Activated naive CD8-positive, alpha-beta T cell (primary cell): ENCODE results near the gene EMC8.
"Not testable (repeated sequence)": the region's sequence is repeated elsewhere in the genome, so short reads cannot be mapped to it uniquely, and the experiment has no call there.

Experiments used
- H3K27ac Mint-ChIP-seq: one replicate; pipeline ENCODE4 v1.8.0; 2021; ENCODE audit warnings: mixed read lengths
- H3K27me3 Mint-ChIP-seq: one replicate; pipeline ENCODE4 v1.8.0; 2021; ENCODE audit warnings: mixed read lengths
- H3K36me3 Mint-ChIP-seq: one replicate; pipeline ENCODE4 v1.8.0; 2021; ENCODE audit warnings: mixed read lengths
- H3K4me1 Mint-ChIP-seq: one replicate; pipeline ENCODE4 v1.8.0; 2021; ENCODE audit warnings: low read depth, mixed read lengths
- H3K4me3 Mint-ChIP-seq: one replicate; pipeline ENCODE4 v1.8.0; 2021; ENCODE audit warnings: mild to moderate bottlenecking, mixed read lengths
- H3K9me3 Mint-ChIP-seq: one replicate; pipeline ENCODE4 v1.8.0; 2021; ENCODE audit warnings: low read depth, mixed read lengths

The EMC8 gene

DNA sequence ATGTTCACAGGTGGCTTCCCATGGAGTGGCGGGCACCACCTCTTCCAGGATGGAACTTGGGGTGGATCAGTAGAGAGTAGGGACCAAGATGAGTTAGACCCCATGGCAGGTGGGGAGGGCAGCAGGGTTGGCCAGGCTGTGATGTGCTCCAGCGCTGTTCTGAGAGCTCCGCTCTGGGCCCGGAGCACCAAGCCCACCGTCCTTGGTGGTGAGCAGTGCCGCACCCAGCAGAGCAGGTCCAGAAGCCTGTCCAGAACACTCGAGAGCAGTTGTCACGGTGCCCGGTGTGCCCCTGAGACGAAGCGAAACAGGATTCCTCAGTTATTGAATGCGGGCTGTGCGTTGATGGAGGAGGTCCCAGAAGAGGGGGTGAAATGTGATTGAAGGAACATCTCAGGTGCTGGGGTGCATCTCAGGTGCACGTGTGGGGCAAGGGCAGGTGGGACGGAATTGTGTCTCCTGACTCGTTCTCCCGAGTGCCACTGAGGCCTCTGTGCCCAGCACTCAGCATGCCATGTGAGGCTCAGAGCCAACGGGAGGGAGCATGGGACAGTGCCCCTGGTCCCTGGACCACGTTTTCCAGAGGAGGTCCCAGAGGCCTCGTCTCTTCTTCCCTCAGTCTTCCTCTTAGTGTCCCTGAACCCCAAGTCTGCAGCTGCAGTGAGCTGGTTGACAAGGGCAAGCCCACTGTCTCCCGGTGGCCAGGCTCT, 39.7 kb upstream of the EMC8 start:
- H3K9me3 Mint-ChIP-seq = no peaks in the 10 kb centered on the region
- no peaks in the 10 kb centered on the region for H3K36me3 Mint-ChIP-seq
- no peak overlapping the region for H3K4me3 Mint-ChIP-seq
- H3K27me3 Mint-ChIP-seq = peaks cover 5% of the 10 kb centered on the region
- no peaks in the 10 kb centered on the region for H3K4me1 Mint-ChIP-seq
- no peak overlapping the region for H3K27ac Mint-ChIP-seq

GRCh38 chr16:85838381-85838780, 39.0 kb upstream of the EMC8 start:
- no peak overlapping the region for H3K27ac Mint-ChIP-seq
- H3K36me3 Mint-ChIP-seq = no peaks in the 10 kb centered on the region
- H3K4me1 Mint-ChIP-seq = no peaks in the 10 kb centered on the region
- H3K27me3 Mint-ChIP-seq = peaks cover 5% of the 10 kb centered on the region
- no peak overlapping the region for H3K4me3 Mint-ChIP-seq
- no peaks in the 10 kb centered on the region for H3K9me3 Mint-ChIP-seq

- not testable (repeated sequence) for H3K4me3 Mint-ChIP-seq, H3K27ac Mint-ChIP-seq, H3K4me1 Mint-ChIP-seq, H3K36me3 Mint-ChIP-seq, H3K9me3 Mint-ChIP-seq
- peaks cover 11% of the 10 kb centered on the region for H3K27me3 Mint-ChIP-seq
Measured at GRCh38 chr16:85837654-85838053, 38.3 kb upstream of the EMC8 start.

DNA sequence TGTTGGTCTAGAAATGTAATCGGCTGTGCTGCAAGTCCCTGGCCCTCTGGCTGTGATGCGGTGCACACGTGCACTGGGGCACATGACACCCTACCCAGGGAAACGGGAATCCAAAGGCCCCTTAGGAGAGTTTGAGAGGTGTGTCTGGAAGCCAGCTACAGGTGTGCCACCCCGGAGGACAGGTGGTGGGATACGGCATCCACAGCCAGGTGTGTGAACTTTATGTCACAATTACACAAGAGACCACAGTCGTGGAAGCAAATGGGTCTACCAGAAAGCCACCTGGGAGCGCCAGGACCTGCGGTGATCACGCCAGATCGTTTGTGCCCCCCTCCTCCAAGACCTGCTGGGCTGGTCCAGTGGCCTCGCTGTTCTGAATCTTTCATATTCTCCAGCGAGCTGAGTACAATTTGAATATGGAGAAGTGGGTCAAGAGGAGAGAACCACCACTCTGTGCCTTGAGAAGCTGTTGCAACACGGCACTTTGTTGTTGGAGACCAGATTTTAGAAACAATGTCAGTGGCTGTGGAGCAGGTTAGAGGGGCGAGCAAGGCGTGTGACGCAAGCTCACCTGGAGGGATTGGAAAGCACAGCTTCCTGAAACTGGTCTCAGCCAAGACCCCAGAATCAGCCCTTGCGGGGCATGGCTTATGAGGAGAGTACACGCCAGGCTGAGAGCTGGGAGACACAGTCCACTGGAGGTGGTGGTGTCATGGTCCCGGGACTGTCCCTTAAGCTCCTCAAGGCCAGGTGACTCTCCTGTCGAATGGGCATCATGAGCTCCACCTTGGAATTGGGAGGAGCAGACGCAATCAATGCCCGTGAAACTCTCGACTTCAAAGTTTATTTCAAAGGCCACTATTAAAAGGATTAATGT, 37.6 kb upstream of the EMC8 start:
- no peak overlapping the region for H3K27ac Mint-ChIP-seq
- no peak overlapping the region for H3K4me3 Mint-ChIP-seq
- H3K36me3 Mint-ChIP-seq = no peaks in the 10 kb centered on the region

DNA sequence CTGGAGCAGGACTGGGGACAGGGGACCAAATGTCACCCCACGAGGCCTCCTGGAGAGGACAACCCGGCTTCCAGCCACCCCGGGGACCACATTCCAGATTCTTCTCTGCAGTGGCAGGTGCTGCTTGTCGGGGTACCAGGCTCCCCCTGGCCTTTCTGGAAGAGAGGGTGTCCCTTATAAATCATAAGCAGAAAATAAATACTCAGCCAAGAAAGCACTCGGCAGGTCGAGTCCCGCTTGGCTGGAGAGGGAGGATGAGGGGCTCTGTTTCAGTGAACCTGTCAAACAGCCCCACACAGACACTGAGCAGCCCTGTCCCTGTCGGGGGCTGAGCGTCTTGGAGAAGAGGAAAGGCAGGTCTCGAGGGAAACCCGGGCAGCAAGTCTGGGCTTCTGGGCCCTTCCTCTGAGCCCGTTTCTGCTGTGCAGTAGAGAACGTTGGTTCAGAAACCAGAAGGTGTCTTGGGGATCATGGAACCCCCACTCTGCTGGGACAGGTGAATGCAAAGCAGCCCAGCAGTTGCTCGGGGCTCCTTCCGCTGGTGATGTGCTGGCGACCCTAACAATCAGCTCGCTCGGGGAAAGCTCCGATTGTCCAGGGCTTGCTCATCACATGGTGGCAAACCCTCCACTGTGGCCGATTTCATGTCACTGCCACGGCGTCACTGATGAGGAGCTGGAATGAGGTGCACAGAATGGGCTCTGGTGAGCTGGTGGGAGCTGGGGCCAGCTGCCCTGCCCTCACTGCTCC, 36.8 kb upstream of the EMC8 start:
- Mint-ChIP-seq H3K27ac (no peak overlapping the region), H3K36me3 (no peaks in the 10 kb centered on the region), H3K27me3 (peaks cover 19% of the 10 kb centered on the region), H3K4me3 (no peak overlapping the region), H3K9me3 (no peaks in the 10 kb centered on the region), H3K4me1 (no peaks in the 10 kb centered on the region)

More for the DNA sequence above, 37.6 kb upstream of the EMC8 start:
- H3K9me3 Mint-ChIP-seq = no peaks in the 10 kb centered on the region
- H3K27me3 Mint-ChIP-seq = peaks cover 14% of the 10 kb centered on the region
- H3K4me1 Mint-ChIP-seq = no peaks in the 10 kb centered on the region

DNA sequence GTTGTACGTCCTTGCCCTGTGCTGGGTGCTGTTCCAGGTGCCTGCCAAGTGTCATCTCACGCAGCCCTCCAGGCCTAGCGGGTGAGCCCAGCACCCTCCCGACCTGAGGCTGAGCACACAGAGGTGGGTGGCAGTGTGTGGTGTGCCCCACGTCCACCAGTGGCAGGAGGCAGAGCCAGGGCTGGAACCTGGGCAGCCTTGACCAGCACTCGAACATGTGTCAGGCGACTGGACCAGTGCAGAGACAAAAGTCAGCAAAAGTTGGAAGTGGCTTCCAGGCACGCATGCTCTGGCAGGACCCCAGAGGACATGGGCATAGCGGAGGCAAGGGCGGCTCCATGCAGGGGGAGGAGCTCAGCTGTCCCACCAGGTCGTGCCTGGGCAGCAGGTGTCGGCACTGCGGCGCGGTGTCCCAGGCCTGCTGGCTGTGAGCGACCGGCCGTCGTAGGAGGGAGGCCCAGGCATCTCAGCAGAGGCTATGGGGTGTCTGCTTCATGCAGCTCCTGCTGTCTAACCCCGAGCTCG, 35.9 kb upstream of the EMC8 start:
- Mint-ChIP-seq H3K4me1 (no peaks in the 10 kb centered on the region), H3K36me3 (no peaks in the 10 kb centered on the region), H3K27me3 (peaks cover 23% of the 10 kb centered on the region), H3K4me3 (no peak overlapping the region), H3K27ac (no peak overlapping the region), H3K9me3 (no peaks in the 10 kb centered on the region)

- Mint-ChIP-seq H3K4me1 (no peaks in the 10 kb centered on the region), H3K27me3 (peaks cover 23% of the 10 kb centered on the region), H3K36me3 (no peaks in the 10 kb centered on the region)
Measured at GRCh38 chr16:85834741-85835140, 35.4 kb upstream of the EMC8 start.

DNA sequence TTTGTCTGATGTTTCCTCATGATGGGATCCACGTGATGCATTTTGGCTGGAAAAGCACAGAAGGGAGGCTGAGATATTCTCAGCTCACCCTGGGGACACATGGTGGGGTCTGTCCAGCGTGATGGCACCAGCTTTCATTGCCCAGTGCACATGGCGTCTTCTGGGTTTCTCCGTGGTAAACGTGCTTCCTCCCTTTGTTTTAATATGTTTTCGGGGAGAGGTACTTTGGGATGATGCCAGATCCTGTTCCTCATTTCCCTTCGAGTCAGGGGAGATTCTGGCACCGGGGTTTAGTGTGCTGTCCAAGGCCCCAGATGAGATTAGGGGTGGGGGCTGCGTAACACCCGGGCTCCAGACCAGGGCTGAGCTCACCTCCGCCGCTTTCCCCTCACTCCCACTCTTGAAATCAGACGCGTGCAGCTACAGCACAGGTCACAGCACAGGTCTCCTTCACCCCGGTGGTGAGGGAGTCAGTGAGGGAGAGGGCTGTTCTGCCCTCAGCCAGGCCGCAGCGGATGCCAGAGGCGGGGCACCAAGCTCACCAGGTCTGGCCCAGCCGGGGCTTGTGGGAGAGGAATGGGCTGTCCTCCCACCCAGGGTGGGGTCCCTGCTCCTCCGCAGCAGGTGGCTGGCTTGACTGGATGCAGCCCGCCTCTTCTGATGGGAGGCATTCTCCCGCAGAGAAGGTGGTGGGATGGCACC, 34.0 kb upstream of the EMC8 start:
- Mint-ChIP-seq H3K27ac (no peak overlapping the region), H3K27me3 (peaks cover 23% of the 10 kb centered on the region), H3K4me3 (no peak overlapping the region), H3K4me1 (peaks cover 11% of the 10 kb centered on the region), H3K9me3 (no peaks in the 10 kb centered on the region), H3K36me3 (no peaks in the 10 kb centered on the region)

More at GRCh38 chr16:85834741-85835140, 35.4 kb upstream of the EMC8 start:
- H3K4me3 Mint-ChIP-seq = no peak overlapping the region
- H3K27ac Mint-ChIP-seq = no peak overlapping the region
- H3K9me3 Mint-ChIP-seq = no peaks in the 10 kb centered on the region

- Mint-ChIP-seq H3K36me3 (no peaks in the 10 kb centered on the region), H3K27ac (no peak overlapping the region), H3K27me3 (peaks cover 23% of the 10 kb centered on the region), H3K9me3 (no peaks in the 10 kb centered on the region), H3K4me1 (peaks cover 11% of the 10 kb centered on the region), H3K4me3 (no peak overlapping the region)
Measured at GRCh38 chr16:85832570-85833218, 33.4 kb upstream of the EMC8 start.

DNA sequence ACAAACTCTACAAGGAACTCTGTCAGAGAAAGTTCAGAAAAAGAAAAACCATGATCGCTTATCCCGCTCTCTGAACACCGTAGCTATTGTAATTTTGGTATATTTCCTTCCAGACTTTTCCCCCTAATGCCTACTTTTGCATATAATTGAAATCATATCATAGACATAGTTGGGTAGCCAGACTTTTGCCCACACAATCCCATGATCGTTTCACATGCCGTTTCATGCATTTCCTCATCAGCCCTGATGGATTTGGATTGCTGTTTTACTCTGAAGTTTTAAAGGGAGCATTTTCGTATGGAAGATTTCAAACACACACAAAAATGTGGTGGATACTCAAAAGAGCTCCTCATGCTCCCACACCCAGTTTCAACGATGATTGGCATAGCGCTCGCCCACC, 31.5 kb upstream of the EMC8 start:
- H3K4me3 Mint-ChIP-seq = no peak overlapping the region

GRCh38 chr16:85829751-85830445, 30.6 kb upstream of the EMC8 start:
- H3K4me1 Mint-ChIP-seq = peaks cover 11% of the 10 kb centered on the region
- H3K4me3 Mint-ChIP-seq = peak overlapping the region; percentile 13
- no peaks in the 10 kb centered on the region for H3K9me3 Mint-ChIP-seq
- no peak overlapping the region for H3K27ac Mint-ChIP-seq
- H3K36me3 Mint-ChIP-seq = no peaks in the 10 kb centered on the region
- peaks cover 18% of the 10 kb centered on the region for H3K27me3 Mint-ChIP-seq

More for the DNA sequence above, 31.5 kb upstream of the EMC8 start:
- H3K36me3 Mint-ChIP-seq = no peaks in the 10 kb centered on the region
- peaks cover 11% of the 10 kb centered on the region for H3K4me1 Mint-ChIP-seq
- peaks cover 18% of the 10 kb centered on the region for H3K27me3 Mint-ChIP-seq
- no peaks in the 10 kb centered on the region for H3K9me3 Mint-ChIP-seq
- no peak overlapping the region for H3K27ac Mint-ChIP-seq

DNA sequence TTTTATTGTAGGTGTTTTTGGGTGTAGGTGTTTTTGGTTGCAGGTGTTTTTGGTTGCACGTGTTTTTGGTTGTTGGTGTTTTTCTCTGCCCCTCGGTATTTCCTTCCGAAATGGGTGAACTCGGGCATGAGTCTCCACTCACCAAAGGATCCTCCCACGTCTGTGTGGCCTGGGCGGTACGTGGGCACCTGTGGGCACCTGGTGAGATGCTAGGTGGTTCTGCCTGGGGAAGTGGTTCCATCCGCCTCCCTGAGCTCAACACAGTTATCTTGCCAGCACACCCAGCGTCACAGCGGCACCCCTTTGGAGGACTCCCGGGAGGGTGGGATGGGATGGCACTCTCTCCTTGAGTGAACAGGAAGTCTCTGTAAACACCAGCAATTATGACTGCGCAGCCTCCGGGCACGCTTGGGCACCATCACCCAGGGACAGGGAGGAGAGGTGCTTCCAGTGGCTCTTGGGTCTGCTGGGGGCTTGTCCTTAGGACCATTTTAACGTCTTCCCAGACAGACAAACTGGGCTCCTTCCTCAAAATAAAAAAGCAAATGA, 29.9 kb upstream of the EMC8 start:
- Mint-ChIP-seq H3K27me3 (peaks cover 18% of the 10 kb centered on the region), H3K27ac (no peak overlapping the region), H3K4me3 (peak overlapping the region; percentile 13), H3K9me3 (no peaks in the 10 kb centered on the region), H3K36me3 (no peaks in the 10 kb centered on the region), H3K4me1 (peaks cover 11% of the 10 kb centered on the region)

- Mint-ChIP-seq H3K27me3 (peaks cover 16% of the 10 kb centered on the region), H3K9me3 (no peaks in the 10 kb centered on the region), H3K4me3 (no peak overlapping the region), H3K36me3 (no peaks in the 10 kb centered on the region), H3K4me1 (peaks cover 11% of the 10 kb centered on the region), H3K27ac (no peak overlapping the region)
Measured at GRCh38 chr16:85828166-85828565, 28.8 kb upstream of the EMC8 start.
